ENCODE measurements around the gene NEDD8.
"Not testable (repeated sequence)": the region's sequence is repeated elsewhere in the genome, so short reads cannot be mapped to it uniquely, and the experiment has no call there.

The NEDD8 gene

DNA sequence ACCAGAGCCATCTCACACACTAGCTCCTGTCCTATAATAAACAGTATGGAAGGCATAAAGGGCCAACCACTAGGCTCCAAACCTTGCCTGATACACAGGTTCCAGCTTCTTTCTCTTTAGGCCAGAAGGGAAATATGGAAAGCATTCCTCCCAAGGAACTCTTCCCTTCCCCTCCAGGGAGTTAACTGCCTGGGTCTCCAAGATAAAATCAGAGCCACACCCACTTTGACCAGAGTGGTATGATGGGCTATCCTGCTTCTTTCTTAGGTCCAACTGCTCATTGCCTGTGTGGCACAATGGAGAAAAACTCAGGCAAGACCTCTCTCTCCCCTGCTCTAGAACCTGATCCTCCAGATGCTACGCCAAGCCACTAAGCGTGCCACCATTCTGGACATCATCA lies 24.5 kb downstream of the NEDD8 start:
- peaks cover 4% of the 10 kb centered on the region for H3K4me1 Mint-ChIP-seq
- peaks cover 7% of the 10 kb centered on the region for H3K9me3 Mint-ChIP-seq
- peaks cover 74% of the 10 kb centered on the region for H3K36me3 Mint-ChIP-seq (ENCODE audit: low read depth)
- no peaks in the 10 kb centered on the region for H3K27me3 Mint-ChIP-seq (ENCODE audit: low read depth, poor library complexity)
- H3K27ac Mint-ChIP-seq = no peak overlapping the region
- TF ChIP-seq, protein P1, sequence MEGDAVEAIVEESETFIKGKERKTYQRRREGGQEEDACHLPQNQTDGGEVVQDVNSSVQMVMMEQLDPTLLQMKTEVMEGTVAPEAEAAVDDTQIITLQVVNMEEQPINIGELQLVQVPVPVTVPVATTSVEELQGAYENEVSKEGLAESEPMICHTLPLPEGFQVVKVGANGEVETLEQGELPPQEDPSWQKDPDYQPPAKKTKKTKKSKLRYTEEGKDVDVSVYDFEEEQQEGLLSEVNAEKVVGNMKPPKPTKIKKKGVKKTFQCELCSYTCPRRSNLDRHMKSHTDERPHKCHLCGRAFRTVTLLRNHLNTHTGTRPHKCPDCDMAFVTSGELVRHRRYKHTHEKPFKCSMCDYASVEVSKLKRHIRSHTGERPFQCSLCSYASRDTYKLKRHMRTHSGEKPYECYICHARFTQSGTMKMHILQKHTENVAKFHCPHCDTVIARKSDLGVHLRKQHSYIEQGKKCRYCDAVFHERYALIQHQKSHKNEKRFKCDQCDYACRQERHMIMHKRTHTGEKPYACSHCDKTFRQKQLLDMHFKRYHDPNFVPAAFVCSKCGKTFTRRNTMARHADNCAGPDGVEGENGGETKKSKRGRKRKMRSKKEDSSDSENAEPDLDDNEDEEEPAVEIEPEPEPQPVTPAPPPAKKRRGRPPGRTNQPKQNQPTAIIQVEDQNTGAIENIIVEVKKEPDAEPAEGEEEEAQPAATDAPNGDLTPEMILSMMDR (IDR thresholded peaks at IDR 0.05) = no peak
- DNase-seq = no peak
- no peak overlapping the region for H3K4me3 Mint-ChIP-seq

DNA sequence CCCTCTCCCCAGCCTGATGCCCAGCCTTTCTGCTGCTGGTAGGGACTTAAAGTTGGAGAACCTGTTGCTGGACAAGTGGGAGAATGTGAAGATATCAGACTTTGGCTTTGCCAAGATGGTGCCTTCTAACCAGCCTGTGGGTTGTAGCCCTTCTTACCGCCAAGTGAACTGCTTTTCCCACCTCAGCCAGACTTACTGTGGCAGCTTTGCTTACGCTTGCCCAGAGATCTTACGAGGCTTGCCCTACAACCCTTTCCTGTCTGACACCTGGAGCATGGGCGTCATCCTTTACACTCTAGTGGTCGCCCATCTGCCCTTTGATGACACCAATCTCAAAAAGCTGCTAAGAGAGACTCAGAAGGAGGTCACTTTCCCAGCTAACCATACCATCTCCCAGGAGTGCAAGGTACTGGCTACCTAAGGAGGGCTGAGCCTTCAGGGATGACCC lies 25.0 kb downstream of the NEDD8 start:
- Mint-ChIP-seq H3K4me1 (no peaks in the 10 kb centered on the region), H3K9me3 (peaks cover 12% of the 10 kb centered on the region), H3K4me3 (no peak overlapping the region), H3K27ac (no peak overlapping the region), H3K27me3 (ENCODE audit: low read depth, poor library complexity) (no peaks in the 10 kb centered on the region), H3K36me3 (ENCODE audit: low read depth) (peaks cover 79% of the 10 kb centered on the region)
- TF ChIP-seq, protein P1 (IDR thresholded peaks at IDR 0.05) = no peak
- DNase-seq = no peak

DNA sequence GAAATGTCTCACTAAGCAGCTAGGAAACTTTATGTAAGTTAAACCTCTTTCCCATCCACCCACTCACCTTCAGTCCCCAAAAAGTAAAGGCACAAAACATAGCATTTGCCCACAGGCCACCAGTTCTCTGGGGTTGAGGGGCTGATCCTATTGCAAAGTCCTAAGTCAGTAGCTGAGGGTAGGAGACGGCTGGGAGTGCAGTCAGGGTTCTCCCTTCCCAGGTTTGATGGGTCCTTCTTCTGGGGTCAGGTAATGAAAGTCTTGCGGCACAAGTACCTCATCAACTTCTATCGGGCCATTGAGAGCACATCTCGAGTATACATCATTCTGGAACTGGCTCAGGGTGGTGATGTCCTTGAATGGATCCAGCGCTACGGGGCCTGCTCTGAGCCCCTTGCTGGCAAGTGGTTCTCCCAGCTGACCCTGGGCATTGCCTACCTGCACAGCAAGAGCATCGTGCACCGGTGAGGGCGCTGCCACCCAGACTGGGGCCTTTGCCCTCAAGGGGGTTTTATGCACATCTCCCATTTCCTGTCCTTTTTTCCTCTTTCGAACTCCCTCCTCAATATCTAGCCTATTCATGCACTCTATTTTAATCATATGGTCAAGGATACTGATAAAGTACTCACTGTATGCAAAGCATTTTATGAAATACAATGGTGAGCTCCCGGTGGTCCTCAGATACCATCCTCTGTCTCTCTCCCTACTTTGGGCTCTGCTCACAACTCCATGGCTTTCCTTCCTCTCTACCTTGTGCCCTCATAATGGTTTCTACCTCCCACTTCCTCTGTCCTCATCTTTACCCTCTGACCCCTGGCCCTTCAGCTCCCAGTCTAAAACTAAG lies 25.7 kb downstream of the NEDD8 start:
- no peak overlapping the region for H3K4me3 Mint-ChIP-seq
- H3K9me3 Mint-ChIP-seq = peaks cover 18% of the 10 kb centered on the region
- no peak for DNase-seq
- TF ChIP-seq, protein P1 (IDR thresholded peaks at IDR 0.05) = no peak
- H3K4me1 Mint-ChIP-seq = no peaks in the 10 kb centered on the region
- H3K36me3 Mint-ChIP-seq (ENCODE audit: low read depth) = peaks cover 82% of the 10 kb centered on the region
- no peaks in the 10 kb centered on the region for H3K27me3 Mint-ChIP-seq (ENCODE audit: low read depth, poor library complexity)
- no peak overlapping the region for H3K27ac Mint-ChIP-seq

DNA sequence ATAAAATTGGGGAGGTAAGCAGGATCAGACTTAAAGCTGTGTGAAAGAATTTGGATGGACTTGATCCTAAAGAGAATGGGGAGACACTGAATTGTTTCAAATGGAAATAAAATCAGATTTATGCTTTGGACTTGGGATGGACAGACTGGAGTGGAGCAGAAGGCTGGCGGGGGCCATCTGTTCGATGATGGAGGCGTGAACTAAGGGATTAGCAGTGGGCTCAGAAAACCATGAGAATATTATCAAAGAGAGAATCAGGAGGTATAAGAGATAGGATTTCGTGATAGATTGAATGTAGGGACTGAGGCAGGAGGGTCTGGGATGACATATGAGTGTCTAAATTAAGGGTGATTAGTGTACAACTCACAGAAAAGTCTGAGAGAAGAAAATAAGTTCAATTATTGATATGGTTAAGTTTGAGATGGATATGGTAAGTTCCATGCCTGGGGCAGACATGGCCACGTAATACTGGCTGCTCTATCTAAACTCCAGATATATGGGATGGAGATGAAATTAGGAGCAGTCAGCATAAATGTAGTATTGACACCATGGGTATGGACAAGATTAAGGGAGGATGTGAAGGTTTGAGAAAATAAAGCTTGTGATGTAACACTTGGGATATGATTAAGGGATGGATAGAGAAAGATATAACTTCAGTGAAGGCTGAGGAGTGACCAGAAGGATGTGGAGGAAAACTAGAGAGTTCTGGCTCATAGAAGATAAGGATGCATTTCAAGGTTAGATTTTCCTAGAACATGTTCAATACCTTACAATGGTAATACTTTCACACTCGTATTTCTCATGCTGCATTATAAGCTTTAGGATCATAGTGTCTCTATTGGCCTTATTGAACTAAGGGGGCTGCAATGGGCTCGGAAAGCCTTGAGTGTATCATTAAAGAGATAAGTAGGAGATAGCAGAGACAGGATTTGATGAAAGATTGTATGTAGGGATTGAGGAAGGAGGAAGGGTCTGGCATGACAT lies 27.7 kb downstream of the NEDD8 start:
- H3K4me3 Mint-ChIP-seq = no peak overlapping the region
- TF ChIP-seq, protein P1 (IDR thresholded peaks at IDR 0.05) = no peak

DNA sequence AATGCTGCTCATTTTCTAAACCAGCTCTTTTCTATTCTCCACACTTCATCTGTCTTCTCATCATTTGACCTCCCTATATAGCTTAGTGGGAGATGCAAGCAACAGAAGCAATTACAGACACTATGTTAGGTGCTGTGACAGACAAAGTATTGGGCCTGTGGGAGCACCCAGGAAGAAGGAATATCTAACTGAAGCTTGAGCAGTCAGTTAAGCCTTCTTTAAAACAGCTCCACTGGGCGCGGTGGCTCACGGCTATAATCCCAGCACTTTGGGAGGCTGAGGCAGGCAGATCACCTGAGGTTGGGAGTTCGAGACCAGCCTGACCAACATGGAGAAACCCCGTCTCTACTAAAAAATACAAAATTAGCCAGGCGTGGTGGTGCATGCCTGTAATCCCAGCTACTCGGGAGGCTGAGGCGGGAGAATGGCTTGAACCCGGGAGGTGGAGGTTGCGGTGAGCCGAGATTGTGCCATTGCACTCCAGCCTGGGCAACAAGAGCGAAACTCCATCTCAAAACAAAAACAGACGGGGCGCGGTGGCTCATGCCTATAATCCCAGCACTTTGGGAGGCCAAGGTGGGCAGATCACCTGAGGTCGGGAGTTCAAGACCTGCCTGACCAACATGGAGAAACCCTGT lies 28.8 kb downstream of the NEDD8 start:
- not testable (repeated sequence) for H3K4me1 Mint-ChIP-seq; H3K4me3 Mint-ChIP-seq; H3K27me3 Mint-ChIP-seq (ENCODE audit: low read depth, poor library complexity); H3K27ac Mint-ChIP-seq; DNase-seq
- peaks cover 31% of the 10 kb centered on the region for H3K9me3 Mint-ChIP-seq
- H3K36me3 Mint-ChIP-seq (ENCODE audit: low read depth) = peaks cover 93% of the 10 kb centered on the region

More for the DNA sequence above, 27.7 kb downstream of the NEDD8 start:
- no peak overlapping the region for H3K27ac Mint-ChIP-seq
- H3K9me3 Mint-ChIP-seq = peaks cover 31% of the 10 kb centered on the region
- H3K27me3 Mint-ChIP-seq (ENCODE audit: low read depth, poor library complexity) = no peaks in the 10 kb centered on the region
- DNase-seq = no peak
- H3K36me3 Mint-ChIP-seq (ENCODE audit: low read depth) = peaks cover 86% of the 10 kb centered on the region
- H3K4me1 Mint-ChIP-seq = no peaks in the 10 kb centered on the region

DNA sequence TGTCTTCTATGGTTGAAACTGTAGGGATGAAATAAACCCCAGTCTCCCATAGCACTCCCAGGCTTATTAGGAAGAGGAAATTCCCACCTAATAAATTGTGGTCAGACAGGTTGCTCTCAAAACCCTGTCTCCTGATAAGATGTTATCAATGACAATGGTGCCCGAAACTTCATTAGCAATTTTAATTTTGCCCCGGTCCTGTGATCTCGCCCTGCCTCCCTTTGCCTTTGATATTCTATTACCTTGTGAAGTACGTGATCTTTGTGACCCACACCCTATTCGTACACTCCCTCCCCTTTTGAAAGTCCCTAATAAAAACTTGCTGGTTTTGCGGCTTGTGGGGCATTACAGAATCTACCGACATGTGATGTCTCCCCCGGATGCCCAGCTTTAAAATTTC lies 29.6 kb downstream of the NEDD8 start:
- H3K9me3 Mint-ChIP-seq = peaks cover 31% of the 10 kb centered on the region
- H3K27me3 Mint-ChIP-seq (ENCODE audit: low read depth, poor library complexity); H3K4me1 Mint-ChIP-seq; H3K4me3 Mint-ChIP-seq; H3K27ac Mint-ChIP-seq; DNase-seq: not testable (repeated sequence)
- peaks cover 89% of the 10 kb centered on the region for H3K36me3 Mint-ChIP-seq (ENCODE audit: low read depth)

Data from nephron progenitor cell (in vitro differentiated cells).